ENCODE measurements around the gene GLYR1.

The GLYR1 gene

GRCh38 chr16:4806280-4806679 lies 40.8 kb downstream of the GLYR1 start:
- no peak for DNase-seq (ENCODE audit: low read depth in 2 of 2)

DNA sequence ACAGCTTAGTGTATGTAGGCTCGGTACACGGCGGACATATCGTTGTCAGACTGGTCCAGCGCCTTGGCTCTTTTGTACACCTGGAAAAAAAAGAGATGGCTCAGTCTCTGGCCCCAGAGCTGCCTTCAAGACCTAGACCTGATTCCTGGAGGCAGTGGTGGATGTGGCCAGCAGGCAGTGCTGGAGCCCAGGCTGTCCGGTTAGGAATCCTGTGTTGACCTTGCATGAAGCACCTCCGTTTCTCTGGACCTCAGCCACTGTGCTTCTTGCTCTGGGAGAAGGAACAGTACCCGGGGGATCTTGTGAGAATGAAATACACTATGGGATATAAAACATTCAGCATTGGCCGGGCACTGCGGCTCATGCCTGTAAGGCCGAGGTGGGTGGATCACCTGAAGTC lies 41.9 kb downstream of the GLYR1 start:
- DNase-seq (ENCODE audit: low read depth in 2 of 2), result no peak

- no peak for DNase-seq (ENCODE audit: low read depth in 2 of 2)
Observed at GRCh38 chr16:4803898-4804762, 43.0 kb downstream of the GLYR1 start.

- DNase-seq (ENCODE audit: low read depth in 2 of 2), result no peak
Observed at GRCh38 chr16:4803401-4803844, 43.7 kb downstream of the GLYR1 start.

GRCh38 chr16:4802659-4803287 lies 44.3 kb downstream of the GLYR1 start:
- peak; percentile 66 to 73 for DNase-seq (ENCODE audit: low read depth in 2 of 2)

DNA sequence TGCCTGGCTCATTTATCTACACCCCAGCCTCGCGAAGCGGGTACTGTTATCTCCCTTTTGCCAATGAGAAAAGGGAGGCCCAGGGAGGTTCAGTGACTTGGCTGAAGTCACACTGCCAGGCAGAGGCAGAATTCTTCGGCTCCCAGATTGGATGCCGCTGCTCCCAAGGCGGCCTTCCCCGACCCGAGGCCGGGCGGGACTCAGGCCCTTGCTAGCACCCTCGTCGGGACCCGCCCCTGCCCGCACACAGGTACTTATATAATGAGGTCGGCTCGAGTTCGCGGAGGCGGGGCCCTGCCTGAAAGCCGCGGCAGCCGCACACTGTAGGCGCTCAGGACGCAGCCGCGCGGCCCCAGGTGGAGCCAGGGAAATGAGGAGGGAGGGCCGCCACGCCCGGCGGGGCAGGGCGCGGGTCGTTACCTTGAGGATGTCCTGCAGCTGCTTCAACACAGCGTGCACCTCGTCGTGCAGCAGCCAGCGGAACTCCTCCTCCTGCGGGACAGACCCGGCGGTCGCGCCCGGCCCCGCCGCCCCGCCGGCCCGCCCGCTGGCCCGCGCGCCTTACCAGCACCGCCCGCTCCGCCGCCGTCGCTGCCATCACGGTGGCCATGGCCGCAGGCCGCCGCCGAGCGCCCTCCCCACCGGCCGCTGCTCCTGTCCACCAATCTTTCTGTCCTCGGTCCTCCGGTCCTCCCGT lies 45.0 kb downstream of the GLYR1 start, which contains the start of gene ROGDI:
Gene ROGDI (minus strand): TSS at position 672 of the 697 bp plus-strand sequence. CDS start 62 bp downstream, at position 610.
- DNase-seq (ENCODE audit: low read depth in 2 of 2), result peak; percentile 38 to 41

GRCh38 chr16:4801051-4801961 lies 45.8 kb downstream of the GLYR1 start:
- no peak for DNase-seq (ENCODE audit: low read depth in 2 of 2)

GRCh38 chr16:4800290-4801041 lies 46.6 kb downstream of the GLYR1 start:
- no peak for DNase-seq (ENCODE audit: low read depth in 2 of 2)

GRCh38 chr16:4799171-4799855 lies 47.8 kb downstream of the GLYR1 start:
- no peak for DNase-seq (ENCODE audit: low read depth in 2 of 2)

DNA sequence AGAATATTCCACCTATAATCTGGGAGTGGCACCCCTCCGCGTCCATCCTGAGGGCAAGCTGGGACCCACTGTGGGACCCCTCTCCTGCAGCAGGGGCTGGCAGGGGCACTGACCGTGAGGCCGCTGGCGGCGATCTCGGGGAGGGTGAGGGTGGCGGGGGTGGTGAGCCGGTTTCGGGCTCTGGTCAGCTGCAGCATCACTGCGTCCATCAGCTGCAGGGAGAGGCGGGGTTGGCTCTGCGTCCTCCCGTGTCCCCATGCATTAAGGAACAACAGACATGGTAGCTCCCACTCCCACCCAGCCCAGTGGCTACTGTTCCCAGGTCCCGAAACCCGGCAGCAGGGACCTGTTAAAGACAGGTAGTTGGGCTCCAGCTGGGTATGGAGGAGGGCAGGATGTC lies 48.6 kb downstream of the GLYR1 start:
- DNase-seq (ENCODE audit: low read depth in 2 of 2), result no peak

DNA sequence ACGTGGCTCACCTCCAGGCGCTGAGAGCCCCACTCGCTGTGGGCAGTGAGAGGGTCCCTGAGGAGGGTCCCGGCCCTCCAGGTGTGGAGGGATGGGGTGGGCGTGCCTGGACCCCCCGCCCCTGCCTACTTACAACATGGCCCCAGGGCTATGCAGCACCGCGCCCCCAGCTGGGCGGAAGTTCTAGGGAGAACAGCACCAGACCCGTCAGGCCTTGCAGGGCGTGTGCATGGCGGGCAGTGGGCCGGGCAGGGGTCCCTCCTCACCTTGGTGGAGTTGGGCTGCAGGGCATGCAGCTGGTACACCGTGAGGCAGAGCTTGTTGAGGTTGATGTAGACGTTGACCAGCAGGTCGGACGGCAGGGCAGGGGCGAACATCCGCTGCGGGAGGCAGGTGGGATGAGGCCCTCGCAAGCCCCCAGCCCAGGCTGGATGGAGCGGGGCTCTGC lies 49.3 kb downstream of the GLYR1 start:
- no peak for DNase-seq (ENCODE audit: low read depth in 2 of 2)

- DNase-seq (ENCODE audit: low read depth in 2 of 2), result no peak
Observed at GRCh38 chr16:4796982-4797804, 49.9 kb downstream of the GLYR1 start.

DNA sequence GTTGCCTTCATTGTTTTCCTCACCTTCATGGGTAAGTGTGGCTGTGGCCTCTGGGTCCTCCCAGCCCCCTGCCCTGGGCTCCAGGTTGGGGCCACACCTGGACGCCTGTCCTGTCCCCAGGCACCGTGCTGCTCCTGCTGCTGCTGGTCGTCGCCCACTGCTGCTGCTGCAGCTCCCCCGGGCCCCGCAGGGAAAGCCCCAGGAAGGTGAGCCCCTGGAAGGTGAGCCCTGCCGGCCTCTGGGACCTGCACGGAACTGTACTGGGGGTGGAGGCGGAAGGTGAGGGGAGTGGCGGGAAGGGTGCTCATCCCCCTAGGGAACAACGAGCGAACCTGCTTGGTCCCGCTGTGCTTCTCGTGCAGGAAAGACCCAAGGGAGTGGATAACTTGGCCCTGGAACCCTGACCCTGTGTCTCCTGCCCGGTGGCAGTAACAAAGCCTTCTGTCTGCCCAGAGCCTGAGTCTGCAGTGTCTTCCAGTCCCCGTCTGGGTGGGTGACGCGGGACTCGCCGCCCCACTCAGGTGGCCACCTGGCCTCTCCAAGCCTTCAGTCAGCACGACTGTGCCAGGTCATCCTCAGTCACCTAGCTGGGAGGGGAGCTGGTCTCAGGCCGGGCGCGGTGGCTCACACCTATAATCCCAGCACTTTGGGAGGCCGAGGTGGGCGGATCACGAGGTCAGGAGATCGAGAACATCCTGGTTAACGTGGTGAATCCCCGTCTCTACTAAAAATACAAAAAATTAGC lies 51.1 kb downstream of the GLYR1 start:
- no peak for DNase-seq (ENCODE audit: low read depth in 2 of 2)

GRCh38 chr16:4795181-4795827 lies 51.8 kb downstream of the GLYR1 start, which contains the start of gene SMIM22:
Gene SMIM22 (plus strand): TSS chr16:4795369. CDS start chr16:4795735, 366 bp downstream.
- DNase-seq (ENCODE audit: low read depth in 2 of 2), result no peak

- DNase-seq (ENCODE audit: low read depth in 2 of 2), result no peak
Observed at GRCh38 chr16:4792951-4793513, 54.1 kb downstream of the GLYR1 start.

- DNase-seq (ENCODE audit: low read depth in 2 of 2), result no peak
Observed at GRCh38 chr16:4790871-4791270, 56.2 kb downstream of the GLYR1 start.

- DNase-seq (ENCODE audit: low read depth in 2 of 2), result no peak
Observed at GRCh38 chr16:4790261-4790660, 56.8 kb downstream of the GLYR1 start.

All from activated CD8-positive, alpha-beta memory T cell treated with anti-CD3 and anti-CD28 coated beads for 4 hours (primary cell).